Measurements from ENCODE around the gene GGA2. TPM values are rescaled to one million over a fixed set of nuclear protein-coding genes. Genes with fewer than 3 reads are reported as not detected.

The GGA2 gene
- total RNA-seq, 2 experiments from 2014 or later: 112 to 115 TPM

DNA sequence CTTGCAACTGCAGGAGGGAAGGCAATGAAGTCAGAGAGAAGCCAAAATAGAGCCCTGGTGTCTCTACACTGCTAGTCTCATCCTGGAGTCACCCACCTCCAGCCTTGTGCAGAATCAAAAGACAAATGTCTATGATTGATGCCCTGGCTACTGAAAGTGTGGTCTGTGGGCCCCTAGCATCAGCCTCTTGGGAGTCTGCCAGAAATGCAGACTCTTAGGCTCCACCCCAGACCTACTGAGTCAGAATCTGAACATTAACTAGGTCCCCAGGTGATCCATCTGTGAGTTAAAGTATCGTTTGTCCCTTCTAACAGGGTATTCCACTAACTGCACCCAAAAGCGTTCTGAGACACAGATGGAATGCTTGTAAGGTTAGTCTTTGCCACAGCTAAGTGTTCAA lies 25.6 kb upstream of the GGA2 start:
- H3K4me1 Mint-ChIP-seq: no peaks in the 10 kb centered on the region
- no peak overlapping the region for H3K4me3 Mint-ChIP-seq
- no peaks in the 10 kb centered on the region for H3K27me3 Mint-ChIP-seq
- DNase-seq (no peak), ATAC-seq (no peak)
- CTCF ChIA-PET: no interaction called here
- H3K9me3 Mint-ChIP-seq (ENCODE audit: low read depth): no peaks in the 10 kb centered on the region
- H3K27ac Mint-ChIP-seq: no peak overlapping the region
- H3K36me3 Mint-ChIP-seq: peaks cover 21% of the 10 kb centered on the region

DNA sequence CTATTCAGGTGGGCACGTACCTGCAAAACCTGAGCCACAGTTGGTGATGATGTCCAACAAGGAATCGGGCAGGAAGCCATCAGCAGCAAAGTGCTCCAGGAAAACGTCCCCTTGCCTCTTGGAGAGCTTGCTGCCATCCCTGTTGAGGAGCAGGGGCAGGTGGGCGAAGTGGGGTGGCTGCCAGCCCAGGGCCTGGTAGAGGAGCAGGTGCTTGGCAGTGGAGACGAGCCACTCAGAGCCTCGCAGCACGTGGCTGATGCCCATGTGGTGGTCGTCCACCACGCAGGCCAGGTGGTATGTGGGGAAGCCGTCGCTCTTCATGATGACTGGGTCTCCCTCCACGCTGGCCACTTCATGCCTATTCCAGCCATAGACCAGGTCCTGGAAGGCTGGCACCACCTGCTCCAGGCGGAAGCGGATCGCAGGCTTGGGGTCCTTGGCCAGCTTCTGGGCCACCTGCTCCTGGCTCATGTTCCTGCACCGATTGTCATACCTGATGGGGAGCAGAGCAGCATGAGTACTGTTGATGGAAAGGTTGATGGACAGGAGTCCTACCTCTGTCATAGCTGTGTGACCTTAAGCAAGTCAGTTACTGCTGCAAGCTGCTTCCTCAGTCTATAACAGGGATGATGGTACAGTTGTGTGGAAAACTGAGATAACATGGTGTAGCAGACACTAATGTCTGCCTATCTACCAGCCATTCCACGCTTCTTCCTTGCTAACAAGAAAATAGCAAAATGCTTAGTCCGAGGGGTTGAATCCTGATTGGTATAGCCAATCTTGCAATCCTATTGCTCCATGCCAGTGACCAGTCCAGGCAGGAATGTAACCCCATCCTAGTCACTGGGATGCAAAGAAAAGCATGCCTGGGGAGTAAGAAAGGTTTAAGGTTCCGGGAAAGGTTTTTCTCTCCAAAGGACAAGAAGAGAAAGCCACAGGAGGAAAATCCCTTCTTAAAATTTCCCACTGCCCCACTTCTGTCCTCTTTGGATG lies 24.9 kb upstream of the GGA2 start:
- CTCF ChIA-PET: no interaction called here
- no peaks in the 10 kb centered on the region for H3K27me3 Mint-ChIP-seq
- H3K36me3 Mint-ChIP-seq: peaks cover 21% of the 10 kb centered on the region
- H3K9me3 Mint-ChIP-seq (ENCODE audit: low read depth): no peaks in the 10 kb centered on the region
- ATAC-seq: no peak
- H3K4me1 Mint-ChIP-seq: no peaks in the 10 kb centered on the region
- no peak for DNase-seq
- H3K27ac Mint-ChIP-seq: no peak overlapping the region
- H3K4me3 Mint-ChIP-seq: no peak overlapping the region

DNA sequence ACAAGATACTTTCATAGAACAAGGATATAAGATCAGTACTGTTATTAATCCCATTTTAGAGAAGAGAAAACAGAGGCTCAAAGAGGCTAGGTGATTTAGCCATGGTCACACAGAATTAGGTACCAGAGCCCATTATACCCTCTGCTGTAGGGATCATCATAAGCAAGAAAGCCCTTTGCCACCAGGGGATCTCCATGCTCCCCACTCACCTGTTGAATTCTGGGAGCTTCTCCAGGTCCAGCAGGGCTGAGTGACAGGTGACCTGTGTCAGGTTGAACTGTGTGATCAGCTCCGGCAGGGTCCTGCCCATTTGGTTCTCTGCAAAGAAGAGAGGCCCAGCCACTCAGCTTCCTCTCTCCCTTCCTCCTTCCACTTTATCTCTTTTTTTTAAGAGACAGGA lies 22.2 kb upstream of the GGA2 start:
- Mint-ChIP-seq H3K4me3 (no peak overlapping the region), H3K9me3 (ENCODE audit: low read depth) (no peaks in the 10 kb centered on the region), H3K27ac (no peak overlapping the region), H3K4me1 (no peaks in the 10 kb centered on the region), H3K36me3 (peaks cover 14% of the 10 kb centered on the region), H3K27me3 (no peaks in the 10 kb centered on the region)
- ATAC-seq: no peak
- CTCF ChIA-PET: no interaction called here
- DNase-seq: no peak

DNA sequence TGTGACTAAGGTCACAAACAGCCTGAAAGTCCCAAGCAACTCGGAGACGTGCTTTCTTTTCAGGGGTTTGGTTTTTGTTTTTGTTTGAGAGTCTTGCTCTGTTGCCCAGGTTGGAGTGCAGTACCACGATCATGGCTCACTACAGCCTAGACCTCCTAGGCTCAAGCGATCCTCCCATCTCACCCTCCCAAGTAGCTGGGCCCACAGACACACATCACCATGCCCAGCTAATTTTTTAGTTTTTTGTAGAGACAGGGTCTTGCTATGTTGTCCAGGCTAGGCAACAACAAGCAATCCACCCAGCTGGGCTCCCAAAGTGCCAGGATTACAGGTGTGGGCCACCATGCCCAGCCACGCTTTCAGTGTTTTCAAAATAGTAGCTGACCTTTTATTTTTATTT lies 19.8 kb upstream of the GGA2 start:
- H3K9me3 Mint-ChIP-seq (ENCODE audit: low read depth): no peaks in the 10 kb centered on the region
- H3K36me3 Mint-ChIP-seq: peaks cover 14% of the 10 kb centered on the region
- H3K27me3 Mint-ChIP-seq: no peaks in the 10 kb centered on the region
- no peak for DNase-seq
- no peak overlapping the region for H3K27ac Mint-ChIP-seq
- CTCF ChIA-PET: no interaction called here
- H3K4me3 Mint-ChIP-seq: no peak overlapping the region
- H3K4me1 Mint-ChIP-seq: no peaks in the 10 kb centered on the region
- no peak for ATAC-seq

DNA sequence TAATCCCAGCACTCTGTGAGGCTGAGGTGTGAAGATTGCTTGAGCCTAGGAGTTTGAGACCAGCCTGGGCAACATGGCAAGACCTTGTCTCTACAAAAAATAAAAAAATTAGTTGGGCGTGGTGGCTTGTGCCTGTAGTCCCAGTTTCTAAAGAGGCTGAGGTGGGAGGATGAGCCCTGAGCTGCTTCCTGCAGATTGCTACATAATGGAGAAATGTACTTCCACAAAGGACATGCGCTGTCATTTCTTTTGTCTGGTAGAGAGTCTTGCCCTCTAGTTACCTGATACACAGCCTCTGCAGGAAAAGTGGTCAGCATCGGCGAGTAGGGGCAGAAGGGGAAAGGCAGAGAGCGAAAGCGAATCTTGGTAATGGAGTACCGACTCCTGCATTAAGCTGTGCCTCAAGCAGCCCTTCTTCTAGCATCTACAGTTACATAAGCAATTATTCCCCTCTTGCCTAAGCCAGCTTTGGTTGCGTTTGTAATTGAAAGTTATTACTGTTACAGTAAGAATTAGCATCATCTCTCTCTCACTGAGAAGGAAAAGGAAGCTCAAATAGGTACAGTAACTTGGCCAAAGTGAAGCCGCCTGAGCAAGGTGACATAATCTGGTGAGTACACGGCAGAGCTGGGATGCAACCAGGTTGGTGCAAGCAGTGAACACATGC lies 18.5 kb upstream of the GGA2 start:
- peaks cover 18% of the 10 kb centered on the region for H3K36me3 Mint-ChIP-seq
- no peak for DNase-seq
- CTCF ChIA-PET: no interaction called here

DNA sequence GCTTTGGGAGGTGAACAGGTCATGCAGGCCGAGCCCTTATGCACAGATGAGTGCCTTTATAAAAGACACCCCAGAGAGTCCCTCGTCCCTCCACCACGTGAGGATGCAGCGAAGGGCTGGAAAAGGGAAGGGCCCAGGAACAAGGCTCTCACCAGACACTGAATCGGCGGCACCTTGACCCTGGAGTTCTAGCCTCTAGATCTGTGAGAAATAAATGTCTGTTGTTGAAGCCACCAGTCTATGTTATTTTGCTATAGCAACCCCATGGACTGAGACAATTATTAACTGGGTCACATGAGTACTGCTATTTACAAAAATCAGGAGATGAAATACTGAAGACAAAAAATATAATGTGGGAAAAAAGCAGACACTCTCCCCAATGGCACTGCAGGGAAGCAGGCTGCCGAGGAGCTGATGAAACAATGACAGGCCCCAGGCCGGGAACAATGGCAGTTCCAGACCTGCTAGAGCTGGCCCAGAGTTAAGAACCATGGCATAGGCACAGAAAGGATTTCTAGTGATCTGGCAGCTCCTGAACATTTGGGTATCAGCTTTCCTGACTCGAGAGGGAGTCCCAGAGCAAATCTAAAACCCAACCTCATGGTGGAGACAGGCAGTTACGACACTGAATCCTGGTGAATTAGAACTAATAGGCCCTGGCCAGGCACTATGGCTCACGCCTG lies 17.8 kb upstream of the GGA2 start:
- CTCF ChIA-PET: interaction anchor here (0.6 kb wide), 1 partner anchor 24 kb away, joined by 3 read pairs; no protein-coding TSS in a partner anchor
- Mint-ChIP-seq H3K27me3 (no peaks in the 10 kb centered on the region), H3K9me3 (ENCODE audit: low read depth) (no peaks in the 10 kb centered on the region), H3K4me3 (no peak overlapping the region), H3K4me1 (no peaks in the 10 kb centered on the region), H3K36me3 (peaks cover 17% of the 10 kb centered on the region), H3K27ac (peak overlapping the region; percentile 8)
- DNase-seq (no peak), ATAC-seq (no peak)

More for the DNA sequence above, 18.5 kb upstream of the GGA2 start:
- Mint-ChIP-seq H3K27me3 (no peaks in the 10 kb centered on the region), H3K9me3 (ENCODE audit: low read depth) (no peaks in the 10 kb centered on the region), H3K4me1 (no peaks in the 10 kb centered on the region), H3K27ac (no peak overlapping the region), H3K4me3 (no peak overlapping the region)
- no peak for ATAC-seq

DNA sequence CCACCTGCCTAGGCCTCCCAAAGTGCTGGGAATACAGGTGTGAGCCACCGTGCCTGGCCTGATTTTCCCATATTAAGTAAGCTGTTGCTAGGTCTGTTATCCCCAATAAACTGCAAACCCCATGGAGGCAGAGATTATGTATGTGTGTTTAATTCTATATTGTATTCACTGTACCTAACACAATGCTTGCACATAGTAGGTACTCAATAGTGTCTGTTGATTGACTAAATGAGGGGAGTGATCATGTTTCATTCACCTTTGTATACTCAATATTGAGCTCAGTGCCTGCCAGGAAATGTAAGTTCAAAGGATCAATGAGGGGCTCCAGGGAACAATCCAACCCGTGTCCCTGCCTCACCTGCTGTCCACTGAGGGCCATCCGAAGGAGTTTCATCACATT lies 14.6 kb upstream of the GGA2 start:
- Mint-ChIP-seq H3K36me3 (peaks cover 26% of the 10 kb centered on the region), H3K4me1 (no peaks in the 10 kb centered on the region), H3K9me3 (ENCODE audit: low read depth) (no peaks in the 10 kb centered on the region), H3K4me3 (no peak overlapping the region), H3K27me3 (no peaks in the 10 kb centered on the region), H3K27ac (no peak overlapping the region)
- ATAC-seq: no peak
- no peak for DNase-seq
- CTCF ChIA-PET: interaction anchor here (1.9 kb wide), 1 partner anchor 89 kb away, joined by 4 read pairs; no protein-coding TSS in a partner anchor

DNA sequence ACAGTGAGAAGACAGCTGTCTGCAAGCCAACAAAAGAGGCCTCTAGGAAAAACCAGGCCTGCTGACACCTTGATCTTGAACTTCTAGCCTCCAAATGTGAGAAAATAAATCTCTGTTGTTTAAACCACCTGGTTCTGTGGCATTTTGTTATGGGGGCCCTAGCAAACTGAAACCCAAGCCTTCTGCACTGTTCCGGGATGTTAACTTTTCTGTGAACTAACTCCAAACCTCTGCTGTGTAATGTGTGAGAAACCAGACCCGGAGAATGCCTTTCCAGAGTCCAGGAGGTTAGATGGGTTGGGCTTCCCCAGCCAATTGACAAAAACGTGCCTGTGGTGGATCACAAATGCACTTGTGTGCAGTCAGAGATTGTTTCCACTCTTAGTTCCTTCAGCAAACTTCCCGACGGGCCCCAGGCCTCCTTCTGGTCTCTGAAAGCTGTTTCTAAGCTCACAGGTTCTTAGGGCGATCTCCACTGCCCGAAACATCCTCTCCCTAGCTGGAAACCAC lies 13.6 kb upstream of the GGA2 start:
- CTCF ChIA-PET: interaction anchor here (1.9 kb wide), 1 partner anchor 88 kb away, joined by 4 read pairs; no protein-coding TSS in a partner anchor
- H3K4me3 Mint-ChIP-seq: no peak overlapping the region
- DNase-seq (no peak), ATAC-seq (no peak)
- H3K27me3 Mint-ChIP-seq: no peaks in the 10 kb centered on the region
- H3K27ac Mint-ChIP-seq: no peak overlapping the region
- no peaks in the 10 kb centered on the region for H3K9me3 Mint-ChIP-seq (ENCODE audit: low read depth)
- H3K36me3 Mint-ChIP-seq: peaks cover 32% of the 10 kb centered on the region
- H3K4me1 Mint-ChIP-seq: peaks cover 5% of the 10 kb centered on the region

DNA sequence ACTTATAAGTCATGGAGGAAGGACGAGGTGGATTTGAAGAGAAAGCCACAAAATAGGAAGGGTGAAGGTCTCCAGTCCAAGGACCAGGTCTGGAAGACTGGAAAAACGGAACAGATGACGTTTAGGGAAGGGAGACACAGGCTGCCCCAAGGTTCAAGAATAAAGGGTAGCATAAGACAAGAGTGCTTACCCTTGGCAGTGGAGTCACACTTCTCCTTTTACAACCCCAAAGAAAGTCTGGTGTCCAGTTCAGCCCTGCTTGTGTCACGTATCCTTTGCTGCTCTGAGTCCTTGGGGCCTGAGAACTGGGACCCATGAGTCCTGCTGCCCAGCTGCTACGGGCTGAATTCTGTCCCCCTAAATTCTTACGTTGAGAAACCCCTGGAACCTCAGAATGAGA lies 13.0 kb upstream of the GGA2 start:
- DNase-seq (no peak), ATAC-seq (no peak)
- H3K9me3 Mint-ChIP-seq (ENCODE audit: low read depth): no peaks in the 10 kb centered on the region
- CTCF ChIA-PET: interaction anchor here (1.9 kb wide), 1 partner anchor 88 kb away, joined by 4 read pairs; no protein-coding TSS in a partner anchor
- peaks cover 10% of the 10 kb centered on the region for H3K4me1 Mint-ChIP-seq
- H3K27me3 Mint-ChIP-seq: no peaks in the 10 kb centered on the region
- no peak overlapping the region for H3K27ac Mint-ChIP-seq
- H3K4me3 Mint-ChIP-seq: no peak overlapping the region
- peaks cover 33% of the 10 kb centered on the region for H3K36me3 Mint-ChIP-seq

DNA sequence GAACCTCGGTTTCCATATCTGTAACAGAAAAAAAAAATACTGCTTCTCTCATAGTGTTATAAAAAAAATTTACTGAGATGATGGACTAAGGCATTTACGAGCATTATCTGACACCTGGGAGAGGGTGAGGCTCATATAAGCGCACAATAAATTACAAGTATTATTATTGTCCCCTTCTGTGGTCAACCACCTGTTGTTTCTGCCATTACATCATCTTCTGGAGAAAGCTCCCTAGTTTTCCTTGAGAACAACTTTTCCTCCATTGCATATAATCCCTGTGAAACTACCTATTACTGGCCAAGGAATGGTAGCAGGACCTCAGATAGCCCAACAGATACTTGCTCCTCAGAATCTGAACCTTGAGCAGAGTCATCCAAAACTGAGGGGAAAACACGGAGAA lies 11.7 kb upstream of the GGA2 start:
- H3K4me1 Mint-ChIP-seq: peaks cover 19% of the 10 kb centered on the region
- H3K4me3 Mint-ChIP-seq: no peak overlapping the region
- CTCF ChIA-PET: interaction anchor here (0.8 to 1.2 kb wide), 2 partner anchors 26 to 86 kb away, joined by 3 to 4 read pairs; no protein-coding TSS in a partner anchor
- peaks cover 33% of the 10 kb centered on the region for H3K36me3 Mint-ChIP-seq
- no peaks in the 10 kb centered on the region for H3K27me3 Mint-ChIP-seq
- no peak for ATAC-seq
- DNase-seq: no peak
- H3K9me3 Mint-ChIP-seq (ENCODE audit: low read depth): no peaks in the 10 kb centered on the region
- no peak overlapping the region for H3K27ac Mint-ChIP-seq

DNA sequence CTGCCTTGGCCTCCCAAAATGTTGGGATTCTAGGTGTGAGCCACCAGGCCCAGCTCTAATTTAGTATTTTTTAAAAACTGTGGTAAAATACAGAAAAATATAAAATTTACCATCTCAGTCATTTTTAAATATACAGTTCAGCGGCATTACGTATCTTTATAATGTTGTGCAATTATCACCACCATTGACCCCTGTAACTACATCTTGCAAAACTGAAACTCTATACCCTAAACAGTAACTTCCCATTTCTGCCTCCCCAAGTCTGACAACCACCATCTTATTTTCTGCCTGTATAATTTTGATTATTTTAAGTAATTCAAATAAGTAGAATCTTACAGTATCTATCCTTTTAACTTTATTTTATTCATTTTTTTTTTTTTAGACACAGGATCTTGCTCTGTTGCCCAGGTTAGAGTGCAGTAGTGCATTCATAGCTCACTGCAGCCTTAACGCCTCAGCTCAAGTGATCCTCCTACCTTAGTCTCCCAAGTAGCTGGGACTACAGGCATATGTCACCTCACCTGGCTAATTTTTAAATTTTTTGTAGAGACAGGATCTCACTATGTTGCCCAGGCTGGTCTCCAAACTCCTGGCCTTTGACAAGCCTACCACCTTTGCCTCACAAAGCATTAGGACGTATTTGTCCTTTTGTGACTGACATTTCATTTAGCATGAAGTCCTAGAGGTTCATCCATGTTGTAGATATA lies 10.9 kb upstream of the GGA2 start:
- CTCF ChIA-PET: interaction anchor here (0.8 to 1.2 kb wide), 2 partner anchors 25 to 85 kb away, joined by 3 to 4 read pairs; no protein-coding TSS in a partner anchor
- Mint-ChIP-seq H3K4me1 (peaks cover 27% of the 10 kb centered on the region), H3K27ac (no peak overlapping the region), H3K9me3 (ENCODE audit: low read depth) (no peaks in the 10 kb centered on the region), H3K36me3 (peaks cover 33% of the 10 kb centered on the region), H3K27me3 (no peaks in the 10 kb centered on the region), H3K4me3 (no peak overlapping the region)
- ATAC-seq (no peak), DNase-seq (no peak)

DNA sequence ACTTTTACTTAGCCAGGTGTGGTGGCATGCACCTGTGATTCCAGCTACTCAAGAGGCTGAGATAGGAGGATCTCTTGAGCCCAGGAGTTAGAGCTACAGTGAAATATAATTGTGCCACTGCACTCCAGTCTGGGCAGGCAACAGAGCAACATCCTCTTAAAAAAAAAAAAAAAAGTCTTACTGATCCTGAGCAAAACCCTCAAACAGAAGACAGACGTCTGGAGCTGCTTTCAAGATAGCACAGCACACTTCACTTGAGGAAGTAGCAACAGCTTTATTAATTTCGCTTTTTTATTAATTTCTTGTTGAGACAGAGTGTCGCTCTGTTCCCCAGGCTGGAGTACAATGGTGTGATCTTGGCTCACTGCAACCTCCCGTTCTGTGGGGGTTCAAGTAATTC lies 10.2 kb upstream of the GGA2 start:
- H3K9me3 Mint-ChIP-seq (ENCODE audit: low read depth): no peaks in the 10 kb centered on the region
- peaks cover 33% of the 10 kb centered on the region for H3K4me1 Mint-ChIP-seq
- H3K4me3 Mint-ChIP-seq: no peak overlapping the region
- H3K27me3 Mint-ChIP-seq: no peaks in the 10 kb centered on the region
- CTCF ChIA-PET: no interaction called here
- H3K36me3 Mint-ChIP-seq: peaks cover 33% of the 10 kb centered on the region
- no peak overlapping the region for H3K27ac Mint-ChIP-seq
- ATAC-seq (no peak), DNase-seq (no peak)

DNA sequence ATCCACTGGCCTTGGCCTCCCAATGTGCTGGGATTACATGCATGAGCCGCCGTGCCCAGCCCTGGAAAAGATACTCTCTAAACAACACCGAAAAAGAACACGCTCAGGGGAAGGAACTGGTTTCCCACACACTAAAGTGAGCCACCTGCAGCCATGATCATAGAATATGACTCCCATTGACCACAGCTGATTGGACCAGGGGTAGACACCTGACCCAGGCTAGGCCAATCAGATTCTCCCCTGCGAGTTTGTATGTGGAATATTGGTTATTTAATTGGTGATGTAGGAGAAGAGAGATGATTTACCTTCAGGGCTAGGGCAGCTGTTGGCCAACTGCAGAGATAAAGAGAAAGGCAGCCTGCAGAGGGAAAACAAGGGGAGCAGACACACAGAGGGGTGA lies 9.0 kb upstream of the GGA2 start:
- peaks cover 30% of the 10 kb centered on the region for H3K36me3 Mint-ChIP-seq
- DNase-seq (no peak), ATAC-seq (no peak)
- H3K4me1 Mint-ChIP-seq: peaks cover 44% of the 10 kb centered on the region
- CTCF ChIA-PET: no interaction called here
- no peaks in the 10 kb centered on the region for H3K9me3 Mint-ChIP-seq (ENCODE audit: low read depth)
- no peak overlapping the region for H3K27ac Mint-ChIP-seq
- H3K27me3 Mint-ChIP-seq: no peaks in the 10 kb centered on the region
- no peak overlapping the region for H3K4me3 Mint-ChIP-seq
